OCI-LY7 (cell line): ENCODE results near the gene SOWAHA. TPM values are rescaled to one million over a fixed set of nuclear protein-coding genes. Genes with fewer than 3 reads are reported as not detected.

Experiments
- BruUV-seq: library from RNA; stranded (reverse); fragments of 400-500 nt; replicated peaks from 2 replicates; lab custom pipeline; 2021; lab: Mats Ljungman, UMichigan
- CTCF ChIA-PET: fragments of 300-600 bp; sonication (Branson Sonifier 250); formaldehyde crosslinking; loops from one replicate; lab custom pipeline; 2022; ENCODE audit warnings: antibody characterized with exemption; ENCODE audit not compliant: unreplicated experiment; lab: Charles Lee
- POLR2A ChIA-PET: fragments of 300-600 bp; sonication (Branson Sonifier 250); formaldehyde crosslinking; loops from one replicate; lab custom pipeline; 2022; ENCODE audit warnings: antibody characterized with exemption; lab: Charles Lee
- DNase-seq: peaks from one replicate; pipeline ENCODE4 v3.0.0-alpha.2; 2015; ENCODE audit warnings: low spot score
- H2AFZ ChIP-seq: fragments of 200-600 bp; sonication (generic), shearing (Covaris generic); 2 replicates; pipeline ENCODE4 v1.6.1; 2014; ENCODE audit warnings: mild to moderate bottlenecking, antibody characterized with exemption, low read length, moderate library complexity
- H3K27ac ChIP-seq: fragments of 200-600 bp; sonication (generic); 2 replicates; pipeline ENCODE4 v1.5.1; 2014; ENCODE audit warnings: mixed run types, low read depth, mild to moderate bottlenecking, moderate library complexity, low read length, inconsistent platforms; ENCODE audit not compliant: poor library complexity, severe bottlenecking
- H3K36me3 ChIP-seq: fragments of 200-600 bp; sonication (generic); 2 replicates; pipeline ENCODE4 v1.6.1; 2014; ENCODE audit warnings: mild to moderate bottlenecking, antibody characterized with exemption, low read length, moderate library complexity, mixed read lengths; ENCODE audit not compliant: insufficient read depth
- H3K4me1 ChIP-seq: fragments of 200-600 bp; sonication (generic); 2 replicates; pipeline ENCODE4 v1.5.1; 2014; ENCODE audit warnings: mild to moderate bottlenecking, low read length; ENCODE audit not compliant: insufficient read depth, poor library complexity, severe bottlenecking
- H3K4me2 ChIP-seq: fragments of 200-600 bp; sonication (generic); 2 replicates; pipeline ENCODE4 v1.6.1; 2014; ENCODE audit warnings: mild to moderate bottlenecking, low read length
- H3K4me3 ChIP-seq: fragments of 200-600 bp; sonication (generic); 2 replicates; pipeline ENCODE4 v1.5.1; 2014; ENCODE audit warnings: mild to moderate bottlenecking, low read depth, low read length; ENCODE audit not compliant: poor library complexity, severe bottlenecking
- H3K79me2 ChIP-seq: fragments of 200-600 bp; sonication (generic); 2 replicates; pipeline ENCODE4 v1.6.1; 2016; ENCODE audit warnings: low read depth, mild to moderate bottlenecking, low read length, moderate library complexity, mixed read lengths; ENCODE audit not compliant: insufficient read depth
- H3K9me2 ChIP-seq: fragments of 200-600 bp; sonication (generic); 2 replicates; pipeline ENCODE4 v1.6.1; 2016; ENCODE audit warnings: mild to moderate bottlenecking, low read length, mixed read lengths; ENCODE audit not compliant: insufficient read depth
- H3K9me3 ChIP-seq: fragments of 200-600 bp; sonication (generic); 2 replicates; pipeline ENCODE4 v1.6.1; 2014; ENCODE audit warnings: mild to moderate bottlenecking, mixed run types, low read length, mixed read lengths
- H4K20me1 ChIP-seq: fragments of 200-600 bp; sonication (generic); 2 replicates; pipeline ENCODE4 v1.6.1; 2014; ENCODE audit warnings: mild to moderate bottlenecking, antibody characterized with exemption, low read length, moderate library complexity, mixed read lengths; ENCODE audit not compliant: insufficient read depth
- CTCF ChIP-seq: fragments of 200-600 bp; sonication (generic); conservative IDR thresholded peaks from 2 replicates; pipeline ENCODE4 v1.5.1; 2014; ENCODE audit warnings: mild to moderate bottlenecking, antibody characterized with exemption, low read length, moderate library complexity, mixed read lengths
- EZH2phosphoT487 ChIP-seq: fragments of 200-600 bp; sonication (generic); IDR thresholded peaks from 2 replicates; pipeline ENCODE4 v1.6.1; 2018; ENCODE audit warnings: low read depth, borderline replicate concordance, mild to moderate bottlenecking, mixed run types, antibody characterized with exemption, low read length, moderate library complexity, mixed read lengths
- intact Hi-C: fragments of 100-400 bp; cut with micrococcal nuclease; formaldehyde crosslinking; loops from one replicate; pipeline ENCODE4 v1.10.0; 2022; ENCODE audit not compliant: unreplicated experiment
- total RNA-seq, 2 experiments: library from RNA; depleted of rRNA in 1 of 2; stranded (reverse); fragments of >200 nt in 1 of 2; shearing (Covaris generic) in 1 of 2; gene quantifications; 2 replicates each; pipeline ENCODE4 v1.2.3, GENCODE V29; 2014 to 2022

Gene SOWAHA
- total RNA-seq, 2 experiments from 2014 or later: not detected

- Histone ChIP-seq H3K4me2 (no peak overlapping the region), H3K4me3 (no peak overlapping the region), H3K79me2 (no peaks in the 10 kb centered on the region), H3K9me3 (no peaks in the 10 kb centered on the region), H3K4me1 (no peaks in the 10 kb centered on the region), H2AFZ (no peak overlapping the region), H3K36me3 (no peaks in the 10 kb centered on the region), H3K9me2 (no peaks in the 10 kb centered on the region), H4K20me1 (no peaks in the 10 kb centered on the region), H3K27ac (no peak overlapping the region)
- TF ChIP-seq CTCF: no peak
- no peak for TF ChIP-seq EZH2phosphoT487
- ChIA-PET CTCF (no interaction called here), POLR2A (interaction anchor here (0.9 kb wide), 1 partner anchor 49 kb away, joined by 3 read pairs; the partner anchor contains the start of gene KIF3A)
- no TSS peak for BruUV-seq
- DNase-seq: no peak
- intact Hi-C loops: no loop called here
Observed at GRCh38 chr5:132787076-132787475, 26.0 kb upstream of the SOWAHA start.

- TF ChIP-seq CTCF (no peak), EZH2phosphoT487 (no peak)
- H3K36me3 ChIP-seq: no peaks in the 10 kb centered on the region
- no peak for DNase-seq
- H3K4me3 ChIP-seq: no peak overlapping the region
- H3K9me3 ChIP-seq: no peaks in the 10 kb centered on the region
- intact Hi-C loops: no loop called here
- H3K79me2 ChIP-seq: no peaks in the 10 kb centered on the region
- POLR2A ChIA-PET: no interaction called here
- no peaks in the 10 kb centered on the region for H3K4me1 ChIP-seq
- CTCF ChIA-PET: no interaction called here
- no peak overlapping the region for H3K4me2 ChIP-seq
- no peak overlapping the region for H3K27ac ChIP-seq
- no peaks in the 10 kb centered on the region for H3K9me2 ChIP-seq
- no peak overlapping the region for H2AFZ ChIP-seq
- no peaks in the 10 kb centered on the region for H4K20me1 ChIP-seq
- BruUV-seq: no TSS peak
Observed at GRCh38 chr5:132788508-132788907, 24.6 kb upstream of the SOWAHA start.

DNA sequence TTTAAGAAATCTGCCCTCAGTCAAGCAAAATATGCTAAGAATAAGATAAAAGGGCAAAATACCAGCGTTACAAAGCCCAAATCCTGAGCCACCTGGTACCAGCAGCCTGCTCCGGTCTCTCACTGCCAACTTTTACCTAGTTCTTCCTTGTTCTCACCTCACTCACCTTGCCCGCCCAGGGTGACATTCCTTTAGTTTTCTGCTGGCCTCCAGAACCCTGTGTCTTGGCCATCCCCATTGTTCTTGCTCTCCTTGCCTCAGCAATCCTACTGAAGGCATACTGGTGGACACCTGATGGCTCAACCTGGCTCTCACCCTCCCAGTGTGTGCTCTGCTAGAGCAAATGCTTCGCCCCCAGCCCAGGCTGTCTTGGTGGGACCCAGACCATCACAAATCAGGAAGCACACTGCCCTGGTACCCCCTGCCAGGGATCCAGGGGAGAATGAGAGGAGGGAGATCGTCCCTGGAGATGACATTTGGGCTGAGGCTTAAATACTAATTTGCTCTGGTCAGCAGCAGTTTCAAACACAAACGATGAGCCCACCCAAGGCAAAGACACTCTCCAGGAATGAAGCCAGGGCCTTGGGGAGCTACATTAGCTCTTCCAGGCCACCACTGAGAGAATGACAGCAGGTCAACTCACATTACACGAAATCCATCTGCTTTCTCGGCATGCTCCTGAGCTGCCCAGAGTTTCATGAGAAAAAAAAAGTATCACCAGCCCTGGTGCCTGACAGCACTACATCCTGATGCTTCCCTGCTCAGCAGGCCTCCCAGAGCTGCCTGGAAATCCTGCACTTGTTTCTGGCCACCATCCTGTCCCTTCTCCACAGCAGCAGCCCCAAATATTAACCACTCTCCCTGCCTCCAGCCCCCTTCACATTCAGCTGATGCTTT lies 23.9 kb upstream of the SOWAHA start:
- no peak for DNase-seq
- no peak for TF ChIP-seq EZH2phosphoT487
- no peak for TF ChIP-seq CTCF
- H3K9me2 ChIP-seq: no peaks in the 10 kb centered on the region
- H3K4me2 ChIP-seq: no peak overlapping the region
- no peaks in the 10 kb centered on the region for H3K9me3 ChIP-seq
- H3K36me3 ChIP-seq: no peaks in the 10 kb centered on the region
- no TSS peak for BruUV-seq
- intact Hi-C loops: no loop called here
- ChIA-PET POLR2A (no interaction called here), CTCF (no interaction called here)
- H3K4me3 ChIP-seq: no peak overlapping the region
- H4K20me1 ChIP-seq: no peaks in the 10 kb centered on the region
- no peak overlapping the region for H3K27ac ChIP-seq
- no peaks in the 10 kb centered on the region for H3K79me2 ChIP-seq
- H3K4me1 ChIP-seq: no peaks in the 10 kb centered on the region
- no peak overlapping the region for H2AFZ ChIP-seq
